NCI-H82 (cell line): ENCODE results near the gene HPRT1.
"Not testable (repeated sequence)": the region's sequence is repeated elsewhere in the genome, so short reads cannot be mapped to it uniquely, and the experiment has no call there.

Source experiments
- DNase-seq: peaks from one replicate; lab custom pipeline; 2025; lab: John Stamatoyannopoulos, UW

HPRT1 gene, protein sequence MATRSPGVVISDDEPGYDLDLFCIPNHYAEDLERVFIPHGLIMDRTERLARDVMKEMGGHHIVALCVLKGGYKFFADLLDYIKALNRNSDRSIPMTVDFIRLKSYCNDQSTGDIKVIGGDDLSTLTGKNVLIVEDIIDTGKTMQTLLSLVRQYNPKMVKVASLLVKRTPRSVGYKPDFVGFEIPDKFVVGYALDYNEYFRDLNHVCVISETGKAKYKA

DNA sequence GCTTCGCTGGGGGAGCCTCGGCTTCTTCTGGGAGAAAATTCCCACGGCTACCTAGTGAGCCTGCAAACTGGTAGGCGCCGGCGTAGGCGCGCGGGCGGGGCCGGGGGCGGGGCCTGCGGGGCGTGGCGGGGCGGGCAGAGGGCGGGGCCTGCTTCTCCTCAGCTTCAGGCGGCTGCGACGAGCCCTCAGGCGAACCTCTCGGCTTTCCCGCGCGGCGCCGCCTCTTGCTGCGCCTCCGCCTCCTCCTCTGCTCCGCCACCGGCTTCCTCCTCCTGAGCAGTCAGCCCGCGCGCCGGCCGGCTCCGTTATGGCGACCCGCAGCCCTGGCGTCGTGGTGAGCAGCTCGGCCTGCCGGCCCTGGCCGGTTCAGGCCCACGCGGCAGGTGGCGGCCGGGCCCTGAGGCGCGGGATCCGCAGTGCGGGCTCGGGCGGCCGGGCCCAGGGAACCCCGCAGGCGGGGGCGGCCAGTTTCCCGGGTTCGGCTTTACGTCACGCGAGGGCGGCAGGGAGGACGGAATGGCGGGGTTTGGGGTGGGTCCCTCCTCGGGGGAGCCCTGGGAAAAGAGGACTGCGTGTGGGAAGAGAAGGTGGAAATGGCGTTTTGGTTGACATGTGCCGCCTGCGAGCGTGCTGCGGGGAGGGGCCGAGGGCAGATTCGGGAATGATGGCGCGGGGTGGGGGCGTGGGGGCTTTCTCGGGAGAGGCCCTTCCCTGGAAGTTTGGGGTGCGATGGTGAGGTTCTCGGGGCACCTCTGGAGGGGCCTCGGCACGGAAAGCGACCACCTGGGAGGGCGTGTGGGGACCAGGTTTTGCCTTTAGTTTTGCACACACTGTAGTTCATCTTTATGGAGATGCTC is at the start of gene HPRT1:
Gene HPRT1 (plus strand): TSS at position 161 of the 857 bp plus-strand sequence. CDS start 147 bp downstream, at position 308.
- DNase-seq: peak; percentile 91

DNA sequence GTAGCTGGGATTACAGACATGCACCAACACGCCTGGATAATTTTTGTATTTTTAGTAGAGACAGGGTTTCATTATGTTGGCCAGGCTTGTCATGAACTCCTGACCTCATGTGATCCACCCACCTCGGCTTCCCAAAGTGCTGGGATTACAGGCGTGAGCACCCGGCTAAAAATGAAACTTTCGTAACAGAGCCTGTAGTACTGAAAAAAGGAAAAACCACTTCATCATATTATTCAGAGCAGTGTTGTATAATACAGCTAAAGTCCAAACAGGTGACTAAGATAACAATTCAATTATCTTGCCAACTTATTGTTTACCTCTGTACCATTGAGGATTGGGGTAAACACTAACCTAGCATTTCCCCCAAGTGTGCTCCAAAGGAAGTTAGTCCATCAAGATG is 43.9 kb upstream of the HPRT1 start:
- DNase-seq: no peak

DNA sequence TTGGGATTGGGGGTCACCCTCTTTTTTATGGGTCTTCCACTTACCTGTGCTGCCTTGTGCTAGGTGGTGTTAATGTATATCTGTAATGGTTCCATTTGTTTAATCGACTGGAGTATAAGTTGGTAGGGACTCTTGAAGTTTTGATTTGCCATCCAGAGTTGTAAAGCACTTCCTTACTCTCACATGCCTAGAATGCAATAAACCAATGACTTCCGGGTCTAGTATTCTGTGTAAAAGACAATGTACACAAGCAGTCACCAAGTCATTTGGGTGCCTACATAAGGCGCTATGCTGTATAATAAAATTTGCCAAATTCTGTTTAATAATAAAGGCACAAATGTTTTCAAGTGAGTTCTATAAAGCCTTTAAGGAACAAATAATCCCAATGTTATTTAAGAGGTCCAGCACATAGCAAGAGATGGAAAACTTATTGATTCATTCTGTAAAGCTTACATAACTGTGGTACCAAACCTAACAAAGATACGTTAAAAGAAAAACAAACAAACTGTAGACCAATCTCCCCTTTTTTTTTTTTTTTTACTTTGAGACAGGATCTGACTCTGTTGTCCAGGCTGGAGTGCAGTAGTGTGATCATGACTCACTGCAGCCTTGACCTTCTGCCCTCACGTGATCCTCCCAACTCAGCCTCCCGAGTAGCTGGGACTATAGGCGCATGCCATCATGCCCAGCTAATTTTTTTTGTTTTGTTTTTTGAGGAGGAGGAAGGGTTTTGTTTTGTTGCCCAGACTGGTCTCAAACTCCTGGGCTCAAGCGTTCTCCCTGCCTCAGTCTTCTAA is 41.5 kb upstream of the HPRT1 start:
- no peak for DNase-seq

DNA sequence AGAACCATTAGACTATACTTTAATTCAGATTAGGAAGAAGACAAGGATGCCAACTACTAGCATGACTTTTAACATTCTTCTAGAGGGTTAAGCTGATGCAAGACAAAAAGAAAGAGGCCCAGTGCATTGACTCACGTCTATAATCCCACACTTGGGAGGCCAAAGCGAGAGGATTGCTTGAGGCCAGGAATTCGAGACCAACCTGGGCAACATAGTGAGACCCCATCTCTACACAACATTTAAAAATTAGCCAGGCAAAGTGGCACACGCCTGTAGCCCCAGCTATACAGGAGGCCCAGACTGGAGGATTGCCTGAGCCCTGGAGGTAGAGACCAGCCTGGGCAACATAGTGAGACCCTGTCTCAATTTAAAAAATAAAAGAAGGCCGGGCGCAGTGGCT is 40.2 kb upstream of the HPRT1 start:
- DNase-seq: no peak

DNA sequence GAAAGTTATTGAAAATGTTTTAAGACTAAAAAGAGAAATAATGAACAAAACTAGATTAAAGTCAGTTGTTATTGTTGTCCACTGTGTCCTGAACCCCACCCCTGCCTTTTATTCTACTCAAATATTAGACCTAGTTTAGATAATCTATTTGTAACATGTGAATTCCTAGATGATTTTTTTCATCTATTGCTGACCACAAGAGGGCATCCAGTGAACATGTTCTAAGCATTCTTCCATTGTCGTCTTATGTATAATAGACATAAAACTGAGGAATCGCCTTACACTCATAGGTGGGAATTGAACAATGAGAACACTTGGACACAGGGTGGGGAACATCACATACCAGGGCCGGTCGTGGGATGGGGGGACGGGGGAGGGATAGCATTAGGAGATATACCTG is 36.4 kb upstream of the HPRT1 start:
- DNase-seq: peak; percentile 36

DNA sequence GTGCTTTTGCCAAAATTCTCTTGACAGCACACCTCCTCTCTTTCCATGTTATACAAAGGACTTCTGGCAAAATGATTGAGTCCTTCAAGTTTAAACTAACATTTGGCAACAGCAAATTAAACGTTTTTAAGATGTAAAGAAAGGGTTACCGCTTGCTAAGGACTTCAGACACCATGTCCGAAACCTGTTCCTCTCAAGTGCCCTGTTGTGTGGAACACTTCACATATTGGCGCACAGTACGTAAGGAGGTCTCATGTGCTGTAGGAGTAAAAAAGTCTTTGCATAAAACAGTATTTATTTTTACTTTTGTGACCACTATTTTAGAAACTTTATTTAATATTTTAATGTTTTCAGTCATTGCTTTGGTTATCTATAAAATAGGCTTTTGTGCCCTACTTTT is 33.7 kb upstream of the HPRT1 start:
- DNase-seq: no peak

DNA sequence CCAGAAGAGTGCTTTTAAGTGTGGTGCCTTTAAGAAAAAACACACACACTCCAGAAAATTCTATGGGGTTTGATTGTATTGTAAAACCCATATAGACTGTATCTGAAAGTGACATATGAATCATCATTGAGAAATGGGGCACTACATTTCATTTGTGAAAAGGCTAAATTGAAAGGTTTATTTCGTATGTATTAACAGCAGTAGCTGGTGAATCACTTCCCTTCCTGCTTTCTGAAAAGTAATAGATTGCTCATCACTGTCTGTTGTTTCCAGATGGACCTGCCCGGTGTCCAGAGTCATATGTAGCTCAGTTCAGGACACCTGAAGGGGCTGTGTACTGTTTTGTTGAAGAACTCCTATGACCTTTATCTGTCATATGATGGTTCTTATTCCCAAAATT is 28.1 kb upstream of the HPRT1 start:
- DNase-seq: no peak

DNA sequence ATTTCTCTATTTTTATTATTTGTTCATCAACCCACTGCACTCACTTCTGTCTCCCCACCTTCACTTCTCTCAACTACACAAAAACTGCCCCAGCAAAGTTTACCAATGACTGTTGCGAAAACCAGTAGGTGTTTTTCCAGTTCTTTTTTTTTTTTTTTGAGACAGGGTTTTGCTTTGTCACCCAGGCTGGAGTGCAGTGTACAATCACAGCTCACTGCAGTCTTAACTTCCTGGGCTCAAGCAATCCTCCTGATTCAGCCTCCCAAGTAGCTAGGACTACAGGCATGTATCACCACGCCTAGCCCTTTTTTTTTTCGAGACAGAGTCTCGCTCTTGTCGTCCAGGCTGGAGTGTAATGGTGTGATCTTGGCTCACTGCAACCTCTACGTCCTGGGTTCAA is 24.1 kb upstream of the HPRT1 start:
- no peak for DNase-seq

DNA sequence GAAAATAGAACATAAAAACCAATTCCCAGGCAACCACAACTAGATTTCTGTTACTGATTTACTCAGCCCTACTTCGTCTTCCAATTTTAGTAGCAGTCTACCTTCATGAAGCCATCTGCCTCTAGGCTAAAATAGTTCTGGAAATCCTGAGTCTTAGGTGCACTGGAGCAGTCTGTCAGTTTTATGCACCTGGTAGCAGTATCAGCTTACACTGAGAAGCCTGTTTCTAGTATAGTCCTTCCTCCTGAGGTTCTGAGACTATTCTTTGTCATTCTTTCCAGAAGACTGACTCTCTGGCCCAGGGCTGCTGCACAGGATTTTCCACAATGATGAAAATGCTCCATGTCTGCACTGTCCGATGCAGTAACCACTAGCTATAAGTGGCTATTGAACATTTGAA is 16.9 kb upstream of the HPRT1 start:
- peak; percentile 5 for DNase-seq

DNA sequence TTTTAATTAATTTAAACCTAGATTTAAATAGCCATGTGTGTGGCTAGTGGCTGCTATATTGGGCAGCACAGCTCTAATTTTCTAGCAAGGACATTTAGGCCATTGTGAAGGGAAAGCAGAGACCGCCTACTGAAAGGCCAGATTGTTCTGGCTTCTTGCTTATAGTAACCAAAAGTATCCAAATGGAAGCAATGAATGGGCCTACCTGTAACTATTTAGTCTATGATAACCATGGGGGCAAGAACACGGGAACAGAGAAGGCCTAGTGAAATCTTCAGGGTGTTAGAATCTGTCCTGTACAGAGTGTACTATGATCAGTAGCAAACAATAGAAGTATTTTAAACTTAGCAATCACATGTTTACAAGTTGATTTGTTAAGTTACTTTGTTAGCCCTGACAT is 16.5 kb upstream of the HPRT1 start:
- no peak for DNase-seq

DNA sequence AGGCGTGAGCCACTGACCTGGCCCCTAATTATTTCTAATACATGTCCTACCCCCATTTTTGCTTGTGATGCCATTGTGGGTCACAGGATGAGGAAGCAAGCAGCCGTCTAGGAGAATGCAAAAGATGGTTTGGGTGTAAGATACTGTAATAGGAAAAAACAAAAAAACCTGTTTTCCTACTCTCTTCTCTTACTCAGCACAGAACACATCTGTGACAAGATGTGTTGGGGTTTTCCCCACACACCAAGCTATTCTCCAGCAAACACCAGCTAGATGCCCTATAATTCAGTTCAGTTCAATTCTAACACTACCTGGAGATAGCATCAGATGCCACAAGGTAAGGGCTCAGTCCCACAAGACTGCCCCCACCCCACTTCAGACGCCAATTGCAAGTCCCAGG is 15.3 kb upstream of the HPRT1 start:
- no peak for DNase-seq

DNA sequence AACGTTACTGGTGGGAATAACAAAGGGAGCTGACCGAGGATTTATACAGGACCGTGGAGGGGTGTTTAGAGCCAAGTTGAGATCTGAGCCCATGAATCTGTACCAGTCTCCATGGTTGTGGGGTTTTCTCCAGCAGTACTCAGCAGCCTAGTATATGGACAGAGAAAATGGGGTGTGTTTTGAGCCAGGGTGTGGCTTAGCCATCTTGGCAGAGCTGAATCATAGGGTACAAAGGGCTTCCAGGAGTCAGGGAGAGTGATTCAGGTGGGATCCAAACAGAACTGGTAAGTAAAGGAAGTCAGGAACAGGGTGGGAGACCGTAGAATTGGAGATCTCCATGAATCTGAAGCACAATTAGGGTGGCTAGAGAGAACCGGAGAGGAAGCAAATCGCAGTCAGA is 7.4 kb upstream of the HPRT1 start:
- no peak for DNase-seq

DNA sequence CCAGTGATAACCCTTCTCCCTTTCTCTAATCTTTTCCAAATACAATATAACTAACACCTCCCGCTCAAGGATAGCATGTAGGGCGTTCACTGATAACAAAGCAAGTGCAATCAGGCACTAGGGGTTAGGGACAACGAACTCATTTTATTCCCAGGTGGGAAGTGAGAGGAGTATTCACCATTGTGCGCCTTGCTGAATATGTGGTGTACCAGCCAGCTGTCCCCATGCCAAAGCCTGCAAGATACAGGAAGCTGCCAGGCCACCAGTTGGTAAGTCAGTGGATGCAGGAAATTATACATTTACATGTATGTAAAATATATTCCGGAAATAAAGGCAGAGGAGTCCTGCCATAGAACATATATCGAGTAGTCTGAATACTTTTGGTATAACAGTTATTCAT is 6.3 kb upstream of the HPRT1 start:
- no peak for DNase-seq

DNA sequence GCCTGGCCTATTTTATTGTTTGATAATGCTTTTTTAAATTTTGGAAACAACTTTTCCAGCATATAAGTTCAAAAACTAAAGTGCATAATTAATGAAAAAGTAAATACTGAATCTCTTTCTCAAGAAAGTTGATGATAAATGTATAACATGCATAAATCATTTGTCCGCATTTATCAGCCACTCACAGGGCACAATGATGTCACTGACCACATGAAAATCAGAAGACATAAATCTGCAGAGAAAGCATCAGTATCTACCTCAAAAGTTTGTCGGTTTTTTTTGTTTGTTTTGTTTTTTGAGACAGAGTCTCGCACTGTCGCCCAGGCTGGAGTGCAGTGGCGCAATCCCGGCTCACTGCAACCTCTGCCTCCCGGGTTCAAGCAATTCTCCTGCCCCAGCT is 5.5 kb upstream of the HPRT1 start:
- no peak for DNase-seq

DNA sequence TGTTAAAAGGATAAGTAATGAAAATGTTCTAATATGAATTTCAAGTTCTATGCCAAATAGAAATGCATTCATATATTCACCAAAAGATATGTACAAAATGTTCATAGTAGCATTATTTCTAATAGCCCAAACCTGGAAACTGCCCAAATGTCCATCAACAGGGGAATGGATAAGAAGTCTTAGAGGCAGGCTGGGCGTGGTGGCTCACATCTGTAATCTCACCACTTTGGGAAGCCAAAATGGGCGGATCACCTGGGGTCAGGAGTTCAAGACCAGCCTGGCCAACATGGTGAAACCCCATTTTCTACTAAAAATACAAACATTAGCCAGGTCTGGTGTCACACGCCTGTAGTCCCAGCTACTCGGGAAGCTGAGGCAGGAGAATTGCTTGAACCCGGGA is 2.3 kb upstream of the HPRT1 start:
- no peak for DNase-seq

DNA sequence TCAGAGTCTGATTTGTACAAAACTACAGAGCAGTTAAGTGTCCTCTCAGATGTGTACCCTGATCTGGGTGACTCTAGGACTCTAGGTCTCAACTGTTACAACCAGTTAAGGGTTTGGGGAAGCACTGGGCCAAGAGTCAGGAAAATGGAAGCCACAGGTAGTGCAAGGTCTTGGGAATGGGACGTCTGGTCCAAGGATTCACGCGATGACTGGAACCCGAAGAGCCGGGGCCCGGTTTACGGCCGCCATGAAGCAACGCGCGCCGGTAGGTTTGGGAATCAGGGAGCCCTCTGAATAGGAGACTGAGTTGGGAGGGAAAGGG is 321 bp upstream of the HPRT1 start:
- no peak for DNase-seq

DNA sequence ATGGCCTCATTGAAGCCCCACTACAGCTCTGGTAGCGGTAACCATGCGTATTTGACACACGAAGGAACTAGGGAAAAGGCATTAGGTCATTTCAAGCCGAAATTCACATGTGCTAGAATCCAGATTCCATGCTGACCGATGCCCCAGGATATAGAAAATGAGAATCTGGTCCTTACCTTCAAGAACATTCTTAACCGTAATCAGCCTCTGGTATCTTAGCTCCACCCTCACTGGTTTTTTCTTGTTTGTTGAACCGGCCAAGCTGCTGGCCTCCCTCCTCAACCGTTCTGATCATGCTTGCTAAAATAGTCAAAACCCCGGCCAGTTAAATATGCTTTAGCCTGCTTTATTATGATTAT is 876 bp downstream of the HPRT1 start:
- peak; percentile 50 for DNase-seq

DNA sequence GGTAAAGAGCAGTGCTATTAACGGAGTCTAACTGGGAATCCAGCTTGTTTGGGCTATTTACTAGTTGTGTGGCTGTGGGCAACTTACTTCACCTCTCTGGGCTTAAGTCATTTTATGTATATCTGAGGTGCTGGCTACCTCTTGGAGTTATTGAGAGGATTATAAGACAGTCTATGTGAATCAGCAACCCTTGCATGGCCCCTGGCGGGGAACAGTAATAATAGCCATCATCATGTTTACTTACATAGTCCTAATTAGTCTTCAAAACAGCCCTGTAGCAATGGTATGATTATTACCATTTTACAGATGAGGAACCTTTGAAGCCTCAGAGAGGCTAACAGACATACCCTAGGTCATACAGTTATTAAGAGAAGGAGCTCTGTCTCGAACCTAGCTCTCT is 1.5 kb downstream of the HPRT1 start:
- peak; percentile 34 for DNase-seq

DNA sequence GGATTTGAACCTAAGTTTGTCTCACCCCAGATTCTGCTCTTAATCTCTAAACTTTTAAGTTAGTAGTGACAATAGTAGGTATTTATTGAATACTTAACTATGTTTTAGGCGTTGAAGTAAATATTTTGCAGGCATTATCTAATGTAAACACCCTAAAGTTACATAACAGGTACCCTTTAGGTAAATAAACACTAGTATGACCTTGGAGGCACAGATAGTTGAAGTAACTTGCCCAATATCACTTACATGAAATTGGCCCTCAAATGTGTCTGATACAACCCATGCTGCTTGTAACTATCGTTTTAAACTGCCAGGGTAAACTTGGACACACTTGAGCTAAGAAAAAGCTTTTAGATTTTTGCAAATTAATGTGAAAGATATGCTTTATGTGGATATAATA is 3.0 kb downstream of the HPRT1 start:
- DNase-seq: no peak

DNA sequence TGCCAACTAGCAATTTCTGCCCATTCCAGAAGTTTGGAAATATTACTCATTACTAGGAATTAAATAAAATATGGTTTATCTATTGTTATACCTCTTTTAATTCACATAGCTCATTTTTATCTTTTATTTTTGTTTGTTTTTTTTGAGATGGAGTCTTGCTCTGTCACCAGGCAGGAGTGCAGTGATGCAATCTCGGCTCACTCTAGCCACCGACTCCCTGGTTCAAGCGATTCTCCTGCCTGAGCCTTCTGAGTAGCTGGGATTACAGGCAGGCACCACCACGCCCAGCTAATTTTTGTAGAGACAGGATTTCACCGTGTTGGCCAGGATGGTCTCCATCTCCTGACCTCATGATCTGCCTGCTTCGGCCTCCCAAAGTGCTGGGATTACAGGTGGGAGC is 4.5 kb downstream of the HPRT1 start:
- not testable (repeated sequence) for DNase-seq

DNA sequence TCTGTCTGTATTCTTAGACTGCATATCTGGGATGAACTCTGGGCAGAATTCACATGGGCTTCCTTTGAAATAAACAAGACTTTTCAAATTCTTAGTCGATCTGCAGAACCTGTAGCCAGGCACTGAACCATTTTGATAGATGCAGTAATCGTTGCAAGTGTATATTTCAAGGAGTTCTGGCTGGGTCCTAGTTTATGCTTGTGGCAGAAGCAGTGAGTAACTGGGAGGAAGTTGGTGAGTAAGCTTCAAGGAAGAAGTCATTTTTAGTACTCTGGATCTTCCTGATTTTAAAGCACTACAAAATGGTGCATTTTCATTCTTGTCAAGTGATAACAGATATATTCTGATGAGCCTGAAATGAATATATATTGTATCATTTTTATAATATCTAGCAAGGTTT is 9.5 kb downstream of the HPRT1 start:
- DNase-seq: no peak

DNA sequence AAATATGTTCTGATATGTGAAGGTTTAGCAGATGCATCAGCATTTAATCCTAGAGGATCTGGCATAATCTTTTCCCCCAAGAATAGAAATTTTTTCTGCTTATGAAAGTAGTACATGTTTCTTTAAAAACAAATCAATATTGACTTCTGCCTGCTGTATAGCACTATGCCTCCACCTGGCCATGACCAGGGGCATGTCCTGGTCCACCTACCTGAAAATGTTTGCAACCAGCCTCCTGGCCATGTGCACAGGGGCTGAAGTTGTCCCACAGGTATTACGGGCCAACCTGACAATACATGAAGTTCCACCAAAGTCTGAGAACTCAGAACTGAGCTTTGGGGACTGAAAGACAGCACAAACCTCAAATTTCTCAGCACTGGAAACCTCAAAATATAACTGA is 10.0 kb downstream of the HPRT1 start:
- DNase-seq: no peak

DNA sequence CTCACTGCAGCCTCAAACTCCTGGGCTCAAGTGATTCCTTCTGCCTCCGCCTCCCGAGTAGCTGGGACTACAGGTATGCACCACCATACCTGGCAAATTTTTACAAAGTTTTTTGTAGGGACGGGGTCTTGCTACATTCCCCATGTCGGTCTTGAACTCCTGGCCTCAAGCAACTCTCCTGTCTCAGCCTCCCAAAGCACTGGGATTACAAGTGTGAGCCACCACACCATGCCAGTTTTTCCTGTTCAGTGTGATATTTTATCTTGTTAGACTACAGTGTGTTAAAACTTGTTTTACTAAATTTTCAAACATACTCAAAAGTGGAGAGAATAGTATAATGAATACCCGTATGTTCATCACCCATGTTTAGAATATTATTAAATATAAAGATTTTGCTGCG is 12.1 kb downstream of the HPRT1 start:
- no peak for DNase-seq
